ENCODE results near the gene EFCAB10.

- TF ChIP-seq POLR2A (IDR thresholded peaks at IDR 0.05) (no peak), CTCF (IDR thresholded peaks at IDR 0.05) (no peak)
These were observed 1.8 kb upstream of the EFCAB10 start for GRCh38 chr7:105583061-105583460.
